ENCODE results near the gene LTBR.
A peak's percentile ranks its signal among the peaks of the same experiment; 100 is the strongest.

The LTBR gene

GRCh38 chr12:6374028-6374785, 9.8 kb upstream of the LTBR start:
- Histone ChIP-seq H3K9me3 (ENCODE audit: control insufficient read depth, insufficient read depth, low read depth, low read length) (no peaks in the 10 kb centered on the region), H3K27ac (ENCODE audit: extremely low read depth, low read depth, low read length) (no peak overlapping the region), H3K4me3 (ENCODE audit: low read depth, low read length) (no peak overlapping the region), H3K4me1 (ENCODE audit: control insufficient read depth, insufficient read depth, low read length) (peaks cover 24% of the 10 kb centered on the region), H3K36me3 (ENCODE audit: control insufficient read depth in 2 of 2, insufficient read depth in 1 of 2, low read length in 2 of 2) (no peaks in the 10 kb centered on the region)
- CTCF ChIA-PET = interaction anchor here (0.5 to 1.7 kb wide), 4 partner anchors 38 to 177 kb away, joined by 3 to 4 read pairs (median 4); no protein-coding TSS in a partner anchor
- POLR2A ChIA-PET = interaction anchor here (1.0 to 1.4 kb wide), 3 partner anchors 23 to 72 kb away, joined by 3 to 4 read pairs (median 3); no protein-coding TSS in a partner anchor
- TF ChIP-seq OVOL3 (tag by site-specific recombination; IDR thresholded peaks at IDR 0.05) = no peak
- TF ChIP-seq ZNF37A (tag by site-specific recombination; IDR thresholded peaks at IDR 0.05) = no peak
- TF ChIP-seq WT1 (tag by site-specific recombination; IDR thresholded peaks at IDR 0.05) = no peak
- TF ChIP-seq ZBTB10 (tag by site-specific recombination; IDR thresholded peaks at IDR 0.05) = no peak
- no peak for TF ChIP-seq ZFHX2 (tag by site-specific recombination; conservative IDR thresholded peaks at IDR 0.05)
- no peak for TF ChIP-seq ZNF488 (tag by site-specific recombination; IDR thresholded peaks at IDR 0.05)
- no peak for TF ChIP-seq GLI2 (tag by site-specific recombination; IDR thresholded peaks at IDR 0.05; ENCODE audit: borderline replicate concordance, low read depth)
- TF ChIP-seq ZNF223 (tag by site-specific recombination; IDR thresholded peaks at IDR 0.05) = 0 out of 2 replicates have a peak, but pooled peaks have one; percentile 47
- TF ChIP-seq ZNF202 (tag by site-specific recombination; IDR thresholded peaks at IDR 0.05; ENCODE audit: borderline replicate concordance) = no peak
- no peak for TF ChIP-seq ZNF692 (tag by site-specific recombination; IDR thresholded peaks at IDR 0.05)
- no peak for TF ChIP-seq GLIS2 (tag by site-specific recombination; IDR thresholded peaks at IDR 0.05)
- TF ChIP-seq ZNF169 (tag by site-specific recombination; IDR thresholded peaks at IDR 0.05) = no peak
- no peak for TF ChIP-seq ZNF544 (tag by site-specific recombination; IDR thresholded peaks at IDR 0.05)
- TF ChIP-seq ZNF324 (tag by site-specific recombination; IDR thresholded peaks at IDR 0.05) = no peak
- TF ChIP-seq, protein P1, sequence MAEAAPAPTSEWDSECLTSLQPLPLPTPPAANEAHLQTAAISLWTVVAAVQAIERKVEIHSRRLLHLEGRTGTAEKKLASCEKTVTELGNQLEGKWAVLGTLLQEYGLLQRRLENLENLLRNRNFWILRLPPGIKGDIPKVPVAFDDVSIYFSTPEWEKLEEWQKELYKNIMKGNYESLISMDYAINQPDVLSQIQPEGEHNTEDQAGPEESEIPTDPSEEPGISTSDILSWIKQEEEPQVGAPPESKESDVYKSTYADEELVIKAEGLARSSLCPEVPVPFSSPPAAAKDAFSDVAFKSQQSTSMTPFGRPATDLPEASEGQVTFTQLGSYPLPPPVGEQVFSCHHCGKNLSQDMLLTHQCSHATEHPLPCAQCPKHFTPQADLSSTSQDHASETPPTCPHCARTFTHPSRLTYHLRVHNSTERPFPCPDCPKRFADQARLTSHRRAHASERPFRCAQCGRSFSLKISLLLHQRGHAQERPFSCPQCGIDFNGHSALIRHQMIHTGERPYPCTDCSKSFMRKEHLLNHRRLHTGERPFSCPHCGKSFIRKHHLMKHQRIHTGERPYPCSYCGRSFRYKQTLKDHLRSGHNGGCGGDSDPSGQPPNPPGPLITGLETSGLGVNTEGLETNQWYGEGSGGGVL (tag by site-specific recombination; IDR thresholded peaks at IDR 0.05) = peak; percentile 58
- no peak for TF ChIP-seq PATZ1 (tag by site-specific recombination; IDR thresholded peaks at IDR 0.05)
- no peak for TF ChIP-seq MYNN (tag by site-specific recombination; IDR thresholded peaks at IDR 0.05; ENCODE audit: borderline replicate concordance)
- no peak for TF ChIP-seq ZNF266 (tag by site-specific recombination; IDR thresholded peaks at IDR 0.05; ENCODE audit: low read depth)
- TF ChIP-seq, protein P2, sequence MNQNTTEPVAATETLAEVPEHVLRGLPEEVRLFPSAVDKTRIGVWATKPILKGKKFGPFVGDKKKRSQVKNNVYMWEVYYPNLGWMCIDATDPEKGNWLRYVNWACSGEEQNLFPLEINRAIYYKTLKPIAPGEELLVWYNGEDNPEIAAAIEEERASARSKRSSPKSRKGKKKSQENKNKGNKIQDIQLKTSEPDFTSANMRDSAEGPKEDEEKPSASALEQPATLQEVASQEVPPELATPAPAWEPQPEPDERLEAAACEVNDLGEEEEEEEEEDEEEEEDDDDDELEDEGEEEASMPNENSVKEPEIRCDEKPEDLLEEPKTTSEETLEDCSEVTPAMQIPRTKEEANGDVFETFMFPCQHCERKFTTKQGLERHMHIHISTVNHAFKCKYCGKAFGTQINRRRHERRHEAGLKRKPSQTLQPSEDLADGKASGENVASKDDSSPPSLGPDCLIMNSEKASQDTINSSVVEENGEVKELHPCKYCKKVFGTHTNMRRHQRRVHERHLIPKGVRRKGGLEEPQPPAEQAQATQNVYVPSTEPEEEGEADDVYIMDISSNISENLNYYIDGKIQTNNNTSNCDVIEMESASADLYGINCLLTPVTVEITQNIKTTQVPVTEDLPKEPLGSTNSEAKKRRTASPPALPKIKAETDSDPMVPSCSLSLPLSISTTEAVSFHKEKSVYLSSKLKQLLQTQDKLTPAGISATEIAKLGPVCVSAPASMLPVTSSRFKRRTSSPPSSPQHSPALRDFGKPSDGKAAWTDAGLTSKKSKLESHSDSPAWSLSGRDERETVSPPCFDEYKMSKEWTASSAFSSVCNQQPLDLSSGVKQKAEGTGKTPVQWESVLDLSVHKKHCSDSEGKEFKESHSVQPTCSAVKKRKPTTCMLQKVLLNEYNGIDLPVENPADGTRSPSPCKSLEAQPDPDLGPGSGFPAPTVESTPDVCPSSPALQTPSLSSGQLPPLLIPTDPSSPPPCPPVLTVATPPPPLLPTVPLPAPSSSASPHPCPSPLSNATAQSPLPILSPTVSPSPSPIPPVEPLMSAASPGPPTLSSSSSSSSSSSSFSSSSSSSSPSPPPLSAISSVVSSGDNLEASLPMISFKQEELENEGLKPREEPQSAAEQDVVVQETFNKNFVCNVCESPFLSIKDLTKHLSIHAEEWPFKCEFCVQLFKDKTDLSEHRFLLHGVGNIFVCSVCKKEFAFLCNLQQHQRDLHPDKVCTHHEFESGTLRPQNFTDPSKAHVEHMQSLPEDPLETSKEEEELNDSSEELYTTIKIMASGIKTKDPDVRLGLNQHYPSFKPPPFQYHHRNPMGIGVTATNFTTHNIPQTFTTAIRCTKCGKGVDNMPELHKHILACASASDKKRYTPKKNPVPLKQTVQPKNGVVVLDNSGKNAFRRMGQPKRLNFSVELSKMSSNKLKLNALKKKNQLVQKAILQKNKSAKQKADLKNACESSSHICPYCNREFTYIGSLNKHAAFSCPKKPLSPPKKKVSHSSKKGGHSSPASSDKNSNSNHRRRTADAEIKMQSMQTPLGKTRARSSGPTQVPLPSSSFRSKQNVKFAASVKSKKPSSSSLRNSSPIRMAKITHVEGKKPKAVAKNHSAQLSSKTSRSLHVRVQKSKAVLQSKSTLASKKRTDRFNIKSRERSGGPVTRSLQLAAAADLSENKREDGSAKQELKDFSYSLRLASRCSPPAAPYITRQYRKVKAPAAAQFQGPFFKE (tag by site-specific recombination; IDR thresholded peaks at IDR 0.05; ENCODE audit: borderline replicate concordance) = no peak
